T-helper 1 cell treated with Interleukin-12 subunit alpha and Interleukin-12 subunit beta and Interleukin-4 antibody, amounts not matched to agents 30 μg/mL and 1 μg/mL, for 36 hours (primary cell): ENCODE data around the gene SERPING1.

Source experiments
- H3K27ac Mint-ChIP-seq: one replicate; pipeline ENCODE4 v1.8.0; 2021; ENCODE audit warnings: mild to moderate bottlenecking, mixed read lengths
- H3K27me3 Mint-ChIP-seq: one replicate; pipeline ENCODE4 v1.8.0; 2021; ENCODE audit warnings: low read depth, mixed read lengths
- H3K36me3 Mint-ChIP-seq: one replicate; pipeline ENCODE4 v1.8.0; 2021; ENCODE audit warnings: low read depth, mixed read lengths
- H3K4me1 Mint-ChIP-seq: one replicate; pipeline ENCODE4 v1.8.0; 2021; ENCODE audit warnings: low read depth, mixed read lengths
- H3K4me3 Mint-ChIP-seq: one replicate; pipeline ENCODE4 v1.8.0; 2021; ENCODE audit warnings: mild to moderate bottlenecking, moderate library complexity, mixed read lengths
- H3K9me3 Mint-ChIP-seq: one replicate; pipeline ENCODE4 v1.8.0; 2021; ENCODE audit warnings: mixed read lengths

Gene SERPING1

GRCh38 chr11:57615308-57615707, 17.8 kb downstream of the SERPING1 start:
- peaks cover 6% of the 10 kb centered on the region for H3K27me3 Mint-ChIP-seq
- H3K4me1 Mint-ChIP-seq, result no peaks in the 10 kb centered on the region
- no peak overlapping the region for H3K27ac Mint-ChIP-seq
- H3K36me3 Mint-ChIP-seq, result no peaks in the 10 kb centered on the region
- peaks cover 6% of the 10 kb centered on the region for H3K9me3 Mint-ChIP-seq
- no peak overlapping the region for H3K4me3 Mint-ChIP-seq

- Mint-ChIP-seq H3K9me3 (peaks cover 9% of the 10 kb centered on the region), H3K27ac (no peak overlapping the region), H3K36me3 (no peaks in the 10 kb centered on the region), H3K4me1 (no peaks in the 10 kb centered on the region), H3K27me3 (no peaks in the 10 kb centered on the region), H3K4me3 (no peak overlapping the region)
These were observed 19.1 kb downstream of the SERPING1 start for GRCh38 chr11:57616595-57616994.

- Mint-ChIP-seq H3K9me3 (peaks cover 9% of the 10 kb centered on the region), H3K27ac (no peak overlapping the region), H3K4me1 (no peaks in the 10 kb centered on the region), H3K36me3 (no peaks in the 10 kb centered on the region), H3K27me3 (no peaks in the 10 kb centered on the region), H3K4me3 (no peak overlapping the region)
These were observed 21.0 kb downstream of the SERPING1 start for GRCh38 chr11:57618438-57618837.

- Mint-ChIP-seq H3K27ac (no peak overlapping the region), H3K4me3 (no peak overlapping the region), H3K9me3 (peaks cover 9% of the 10 kb centered on the region), H3K36me3 (no peaks in the 10 kb centered on the region), H3K27me3 (no peaks in the 10 kb centered on the region), H3K4me1 (no peaks in the 10 kb centered on the region)
These were observed 21.8 kb downstream of the SERPING1 start for GRCh38 chr11:57619331-57619730.

GRCh38 chr11:57620467-57620866, 23.0 kb downstream of the SERPING1 start:
- no peaks in the 10 kb centered on the region for H3K4me1 Mint-ChIP-seq
- H3K27me3 Mint-ChIP-seq, result no peaks in the 10 kb centered on the region
- H3K9me3 Mint-ChIP-seq, result peaks cover 9% of the 10 kb centered on the region
- no peak overlapping the region for H3K4me3 Mint-ChIP-seq
- no peaks in the 10 kb centered on the region for H3K36me3 Mint-ChIP-seq
- no peak overlapping the region for H3K27ac Mint-ChIP-seq

GRCh38 chr11:57622263-57622662, 24.8 kb downstream of the SERPING1 start:
- Mint-ChIP-seq H3K4me3 (no peak overlapping the region), H3K4me1 (no peaks in the 10 kb centered on the region), H3K27ac (no peak overlapping the region), H3K9me3 (peaks cover 9% of the 10 kb centered on the region), H3K27me3 (no peaks in the 10 kb centered on the region), H3K36me3 (no peaks in the 10 kb centered on the region)

- H3K4me3 Mint-ChIP-seq, result no peak overlapping the region
- H3K27me3 Mint-ChIP-seq, result peaks cover under 1% of the 10 kb centered on the region
- H3K9me3 Mint-ChIP-seq, result peaks cover 7% of the 10 kb centered on the region
- H3K36me3 Mint-ChIP-seq, result no peaks in the 10 kb centered on the region
- no peaks in the 10 kb centered on the region for H3K4me1 Mint-ChIP-seq
- H3K27ac Mint-ChIP-seq, result no peak overlapping the region
These were observed 27.4 kb downstream of the SERPING1 start for GRCh38 chr11:57624864-57625263.

GRCh38 chr11:57626895-57627294, 29.4 kb downstream of the SERPING1 start:
- H3K36me3 Mint-ChIP-seq, result no peaks in the 10 kb centered on the region
- H3K4me1 Mint-ChIP-seq, result no peaks in the 10 kb centered on the region

GRCh38 chr11:57630171-57630570, 32.7 kb downstream of the SERPING1 start:
- Mint-ChIP-seq H3K4me1 (no peaks in the 10 kb centered on the region), H3K9me3 (no peaks in the 10 kb centered on the region), H3K36me3 (no peaks in the 10 kb centered on the region), H3K27me3 (peaks cover 25% of the 10 kb centered on the region), H3K4me3 (no peak overlapping the region), H3K27ac (no peak overlapping the region)

More at GRCh38 chr11:57626895-57627294, 29.4 kb downstream of the SERPING1 start:
- Mint-ChIP-seq H3K27ac (no peak overlapping the region), H3K27me3 (peaks cover 11% of the 10 kb centered on the region), H3K4me3 (no peak overlapping the region), H3K9me3 (no peaks in the 10 kb centered on the region)

- Mint-ChIP-seq H3K4me3 (no peak overlapping the region), H3K9me3 (no peaks in the 10 kb centered on the region), H3K36me3 (no peaks in the 10 kb centered on the region), H3K4me1 (no peaks in the 10 kb centered on the region), H3K27me3 (peaks cover 28% of the 10 kb centered on the region), H3K27ac (no peak overlapping the region)
These were observed 34.6 kb downstream of the SERPING1 start for GRCh38 chr11:57632116-57632515.

- Mint-ChIP-seq H3K4me3 (no peak overlapping the region), H3K27me3 (peaks cover 32% of the 10 kb centered on the region), H3K36me3 (no peaks in the 10 kb centered on the region), H3K27ac (no peak overlapping the region), H3K9me3 (no peaks in the 10 kb centered on the region), H3K4me1 (peaks cover 3% of the 10 kb centered on the region)
These were observed 36.0 kb downstream of the SERPING1 start for GRCh38 chr11:57633394-57634070.

GRCh38 chr11:57634311-57634710, 36.8 kb downstream of the SERPING1 start:
- Mint-ChIP-seq H3K9me3 (no peaks in the 10 kb centered on the region), H3K4me3 (no peak overlapping the region), H3K27ac (no peak overlapping the region), H3K4me1 (peaks cover 8% of the 10 kb centered on the region), H3K36me3 (no peaks in the 10 kb centered on the region), H3K27me3 (peaks cover 32% of the 10 kb centered on the region)

GRCh38 chr11:57635246-57635645, 37.8 kb downstream of the SERPING1 start:
- Mint-ChIP-seq H3K4me3 (no peak overlapping the region), H3K27me3 (peaks cover 29% of the 10 kb centered on the region), H3K36me3 (no peaks in the 10 kb centered on the region), H3K4me1 (peaks cover 10% of the 10 kb centered on the region), H3K27ac (no peak overlapping the region), H3K9me3 (no peaks in the 10 kb centered on the region)

GRCh38 chr11:57637626-57638004, 40.1 kb downstream of the SERPING1 start:
- Mint-ChIP-seq H3K4me1 (peaks cover 10% of the 10 kb centered on the region), H3K4me3 (peak overlapping the region; percentile 96), H3K9me3 (no peaks in the 10 kb centered on the region), H3K27me3 (peaks cover 20% of the 10 kb centered on the region), H3K36me3 (no peaks in the 10 kb centered on the region), H3K27ac (no peak overlapping the region)

- Mint-ChIP-seq H3K4me1 (peaks cover 10% of the 10 kb centered on the region), H3K4me3 (peak overlapping the region; percentile 96), H3K27me3 (peaks cover 20% of the 10 kb centered on the region), H3K27ac (peak overlapping the region; percentile 36), H3K36me3 (no peaks in the 10 kb centered on the region), H3K9me3 (no peaks in the 10 kb centered on the region)
These were observed 40.7 kb downstream of the SERPING1 start for GRCh38 chr11:57638005-57638781.
